ENCODE results near the gene PRRT3.
"Not testable (repeated sequence)": the region's sequence is repeated elsewhere in the genome, so short reads cannot be mapped to it uniquely, and the experiment has no call there.

Gene PRRT3

DNA sequence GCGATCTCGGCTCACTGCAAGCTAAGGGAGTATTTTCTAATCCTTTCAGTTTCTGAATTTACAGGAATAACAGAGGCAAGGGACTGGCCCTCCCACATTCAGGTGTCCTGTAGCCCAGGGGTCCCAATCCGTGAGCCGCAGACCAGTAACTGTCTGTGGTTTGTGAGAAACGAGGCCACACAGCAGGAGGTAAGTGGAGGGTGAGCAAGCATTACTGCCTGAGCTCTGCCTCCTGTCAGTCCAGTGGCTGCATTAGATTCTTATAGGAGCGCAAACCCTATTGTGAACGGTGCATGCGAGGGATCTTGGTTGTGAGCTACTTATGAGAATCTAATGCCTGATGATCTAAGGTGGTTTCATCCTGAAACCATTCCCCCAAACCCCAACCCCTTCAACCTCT lies 40.3 kb downstream of the PRRT3 start:
- ATAC-seq (replicated peaks; ENCODE audit: extremely low read depth, poor library complexity, severe bottlenecking), result no peak
- no peak overlapping the region for H3K4me3 Mint-ChIP-seq
- peaks cover 6% of the 10 kb centered on the region for H3K4me1 Mint-ChIP-seq
- H3K36me3 Mint-ChIP-seq (ENCODE audit: insufficient read depth), result peaks cover 1% of the 10 kb centered on the region
- DNase-seq (ENCODE audit: low spot score in 2 of 2), result no peak
- H3K27ac Mint-ChIP-seq (ENCODE audit: low read depth), result peak overlapping the region; percentile 19
- peaks cover 9% of the 10 kb centered on the region for H3K27me3 Mint-ChIP-seq
- no peaks in the 10 kb centered on the region for H3K9me3 Mint-ChIP-seq

DNA sequence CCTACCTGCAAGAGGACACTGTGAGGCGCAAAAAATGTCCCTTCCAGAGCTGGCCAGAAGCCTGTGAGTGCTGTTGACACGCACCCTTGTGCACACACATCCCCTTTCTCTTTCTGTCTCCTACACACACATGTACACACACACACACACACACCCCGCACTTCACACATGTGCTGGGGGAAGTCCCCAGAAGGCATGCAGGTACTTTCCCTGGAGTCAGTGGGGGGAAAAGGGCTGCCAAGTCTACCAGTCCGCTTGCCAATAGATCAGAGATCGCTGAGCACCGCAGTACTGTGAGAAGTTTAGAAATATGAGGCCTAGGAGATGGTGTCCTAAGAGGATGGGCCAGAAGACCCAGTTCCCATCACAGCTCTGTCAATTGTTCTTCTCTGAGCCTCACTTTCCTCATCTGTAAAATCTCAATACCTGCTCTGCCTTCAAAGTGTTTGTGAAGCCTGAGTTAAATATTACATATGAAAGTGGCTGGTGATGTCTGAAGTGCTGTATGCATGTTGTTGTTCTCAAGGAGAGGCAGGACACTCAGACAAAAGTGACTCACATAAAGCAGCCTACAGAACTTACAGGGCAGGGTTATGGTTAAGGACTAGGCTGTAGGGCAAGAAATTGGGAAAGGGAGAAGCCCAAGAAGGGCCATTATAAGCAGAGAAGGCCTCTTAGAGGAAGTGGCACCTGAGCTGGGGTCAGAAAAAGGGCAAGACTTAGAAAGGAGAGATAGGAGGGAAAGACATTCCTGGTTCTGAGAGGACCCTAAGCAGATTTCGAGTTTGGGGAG lies 42.8 kb downstream of the PRRT3 start:
- DNase-seq (ENCODE audit: low spot score in 2 of 2) (no peak), ATAC-seq (replicated peaks; ENCODE audit: extremely low read depth, poor library complexity, severe bottlenecking) (no peak)
- Mint-ChIP-seq H3K4me3 (no peak overlapping the region), H3K27me3 (peaks cover 9% of the 10 kb centered on the region), H3K9me3 (no peaks in the 10 kb centered on the region), H3K36me3 (ENCODE audit: insufficient read depth) (peaks cover 2% of the 10 kb centered on the region), H3K4me1 (peaks cover 6% of the 10 kb centered on the region), H3K27ac (ENCODE audit: low read depth) (peak overlapping the region; percentile 53)

DNA sequence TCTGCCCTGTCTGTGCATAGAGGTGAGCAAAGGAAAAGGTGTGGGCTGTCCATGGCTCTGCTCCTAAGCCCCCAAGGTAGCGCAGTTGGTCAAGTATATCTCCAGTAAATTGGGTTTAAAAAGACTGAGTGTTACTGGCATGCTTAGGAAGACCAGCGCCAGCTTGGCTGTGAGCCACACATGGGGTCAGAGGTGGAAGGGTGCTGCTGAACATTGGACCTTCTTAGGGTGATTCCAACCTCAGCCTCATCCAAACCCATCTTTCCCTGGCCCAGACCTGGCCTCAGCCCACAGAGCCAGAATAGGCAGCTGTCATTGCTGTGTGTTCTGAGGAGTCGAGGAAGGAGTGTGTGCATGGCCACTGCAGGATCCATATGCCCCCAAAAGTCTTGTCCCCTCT lies 43.9 kb downstream of the PRRT3 start:
- peaks cover 9% of the 10 kb centered on the region for H3K4me1 Mint-ChIP-seq
- H3K4me3 Mint-ChIP-seq, result no peak overlapping the region
- peaks cover 9% of the 10 kb centered on the region for H3K27me3 Mint-ChIP-seq
- DNase-seq (ENCODE audit: low spot score in 2 of 2) (no peak), ATAC-seq (replicated peaks; ENCODE audit: extremely low read depth, poor library complexity, severe bottlenecking) (no peak)
- no peak overlapping the region for H3K27ac Mint-ChIP-seq (ENCODE audit: low read depth)
- H3K36me3 Mint-ChIP-seq (ENCODE audit: insufficient read depth), result peaks cover 2% of the 10 kb centered on the region
- no peaks in the 10 kb centered on the region for H3K9me3 Mint-ChIP-seq

DNA sequence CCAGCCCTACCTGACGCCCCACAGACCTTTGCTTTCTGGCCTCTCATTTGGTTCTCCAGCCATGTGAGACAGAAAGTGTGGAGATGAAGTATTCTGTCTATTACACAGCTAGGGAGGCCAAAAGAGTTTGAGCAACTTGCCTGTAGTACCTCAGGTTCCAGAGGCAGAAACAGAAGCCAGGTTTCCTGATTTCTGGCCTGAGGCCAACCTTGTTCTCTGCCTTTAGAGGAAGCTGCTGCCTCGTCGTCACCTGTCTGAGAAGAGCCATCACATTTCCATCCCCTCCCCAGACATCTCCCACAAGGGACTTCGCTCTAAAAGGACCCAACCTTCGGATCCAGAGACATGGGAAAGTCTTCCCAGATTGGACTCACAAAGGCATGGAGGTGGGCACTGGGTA lies 45.7 kb downstream of the PRRT3 start:
- no peak for ATAC-seq (replicated peaks; ENCODE audit: extremely low read depth, poor library complexity, severe bottlenecking)
- no peak for DNase-seq (ENCODE audit: low spot score in 2 of 2)
- Mint-ChIP-seq H3K9me3 (no peaks in the 10 kb centered on the region), H3K27ac (ENCODE audit: low read depth) (no peak overlapping the region), H3K27me3 (no peaks in the 10 kb centered on the region), H3K4me3 (no peak overlapping the region), H3K4me1 (peaks cover 17% of the 10 kb centered on the region), H3K36me3 (ENCODE audit: insufficient read depth) (peaks cover 2% of the 10 kb centered on the region)

DNA sequence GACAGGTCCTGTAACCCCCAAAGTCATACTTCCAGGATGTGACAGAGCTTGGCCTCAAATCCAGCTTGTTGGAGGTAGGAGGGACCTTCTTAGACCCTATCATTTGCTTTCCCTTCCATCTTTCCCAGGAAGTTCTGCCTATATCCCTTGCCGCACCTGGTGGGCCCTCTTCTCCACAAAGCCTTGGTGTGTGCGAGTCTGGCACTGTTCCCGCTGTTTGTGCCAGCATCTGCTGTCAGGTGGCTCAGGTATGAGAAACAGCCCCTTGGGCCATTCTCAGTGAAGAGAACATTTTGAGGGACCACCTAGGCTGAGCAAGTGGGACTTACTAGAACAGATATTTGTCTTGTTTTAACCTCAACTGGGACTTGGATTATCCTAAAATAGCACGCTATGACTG lies 48.3 kb downstream of the PRRT3 start:
- no peak overlapping the region for H3K27ac Mint-ChIP-seq (ENCODE audit: low read depth)
- H3K9me3 Mint-ChIP-seq, result no peaks in the 10 kb centered on the region

DNA sequence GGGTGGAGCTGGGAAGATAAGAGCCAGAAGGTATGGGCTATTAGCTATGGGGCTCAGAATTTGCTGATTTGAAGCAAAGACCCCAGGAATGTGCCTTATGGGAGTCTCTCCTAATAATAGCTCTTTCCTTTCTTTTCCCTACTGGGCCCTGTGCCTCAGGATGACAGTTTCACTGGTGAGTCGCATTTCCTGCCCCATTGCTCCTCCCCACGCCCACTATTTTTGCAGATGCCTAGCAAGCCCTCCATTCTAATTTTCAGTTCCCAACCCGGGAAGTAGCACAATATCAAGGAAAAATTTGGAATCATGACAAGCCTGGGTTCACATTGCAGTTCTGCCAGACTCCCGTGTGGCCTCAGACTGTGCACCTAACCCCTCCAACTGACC lies 49.0 kb downstream of the PRRT3 start:
- Mint-ChIP-seq H3K36me3 (ENCODE audit: insufficient read depth) (peaks cover 2% of the 10 kb centered on the region), H3K4me3 (no peak overlapping the region), H3K27me3 (no peaks in the 10 kb centered on the region), H3K27ac (ENCODE audit: low read depth) (no peak overlapping the region), H3K4me1 (peaks cover 22% of the 10 kb centered on the region), H3K9me3 (no peaks in the 10 kb centered on the region)
- ATAC-seq (replicated peaks; ENCODE audit: extremely low read depth, poor library complexity, severe bottlenecking), result no peak
- DNase-seq (ENCODE audit: low spot score in 2 of 2), result no peak

More for the DNA sequence above, 48.3 kb downstream of the PRRT3 start:
- DNase-seq (ENCODE audit: low spot score in 2 of 2), result no peak
- Mint-ChIP-seq H3K4me1 (peaks cover 17% of the 10 kb centered on the region), H3K4me3 (no peak overlapping the region), H3K36me3 (ENCODE audit: insufficient read depth) (peaks cover 2% of the 10 kb centered on the region), H3K27me3 (no peaks in the 10 kb centered on the region)
- no peak for ATAC-seq (replicated peaks; ENCODE audit: extremely low read depth, poor library complexity, severe bottlenecking)

DNA sequence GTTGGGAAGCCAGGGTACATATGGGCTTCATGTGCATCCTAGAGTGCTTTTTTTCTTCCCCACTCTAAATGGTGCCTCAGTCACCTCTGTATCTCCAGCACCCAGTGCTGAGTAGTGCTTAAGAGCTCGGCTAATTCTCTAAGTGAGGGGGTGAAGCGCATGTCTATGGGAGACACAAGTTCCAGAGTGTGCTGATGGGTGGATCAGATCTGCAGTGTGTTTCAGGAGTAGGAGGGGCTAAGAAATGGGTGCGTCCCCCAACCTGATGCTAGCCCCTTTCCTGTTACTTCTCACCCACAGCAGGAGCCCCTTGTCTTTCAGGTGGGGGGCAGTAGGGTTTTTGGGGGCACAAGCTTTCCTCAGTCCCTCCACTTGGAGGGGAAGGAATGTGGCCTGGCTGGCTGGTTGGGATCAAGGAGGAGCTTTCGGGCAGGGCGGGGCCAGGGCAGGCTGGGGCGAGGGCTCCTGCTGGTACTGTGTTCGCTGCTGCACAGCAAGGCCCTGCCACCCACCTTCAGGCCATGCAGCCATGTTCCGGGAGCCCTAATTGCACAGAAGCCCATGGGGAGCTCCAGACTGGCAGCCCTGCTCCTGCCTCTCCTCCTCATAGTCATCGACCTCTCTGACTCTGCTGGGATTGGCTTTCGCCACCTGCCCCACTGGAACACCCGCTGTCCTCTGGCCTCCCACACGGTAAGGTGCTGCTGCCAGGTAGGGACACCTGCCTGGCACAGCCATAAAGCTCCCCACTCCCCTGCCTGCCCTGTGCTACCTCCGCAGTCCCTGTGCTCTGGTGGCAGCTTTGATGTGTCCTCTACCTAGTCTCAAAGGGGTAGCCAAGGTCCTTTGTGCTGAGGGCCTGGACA lies 49.6 kb downstream of the PRRT3 start, which contains the start of gene IL17RE:
IL17RE (plus strand) TSS at position 477 of the 866 bp plus-strand sequence; CDS start at position 562, 85 bp downstream.
- H3K27me3 Mint-ChIP-seq, result no peaks in the 10 kb centered on the region
- no peak for ATAC-seq (replicated peaks; ENCODE audit: extremely low read depth, poor library complexity, severe bottlenecking)
- peak within 1 kb of the TSS; percentile 7 for H3K4me3 Mint-ChIP-seq
- H3K4me1 Mint-ChIP-seq, result peaks cover 27% of the 10 kb centered on the region
- no peaks in the 10 kb centered on the region for H3K9me3 Mint-ChIP-seq
- peaks cover 2% of the 10 kb centered on the region for H3K36me3 Mint-ChIP-seq (ENCODE audit: insufficient read depth)
- DNase-seq (ENCODE audit: low spot score in 2 of 2), result no peak
- H3K27ac Mint-ChIP-seq (ENCODE audit: low read depth), result no peak within 1 kb of the TSS

DNA sequence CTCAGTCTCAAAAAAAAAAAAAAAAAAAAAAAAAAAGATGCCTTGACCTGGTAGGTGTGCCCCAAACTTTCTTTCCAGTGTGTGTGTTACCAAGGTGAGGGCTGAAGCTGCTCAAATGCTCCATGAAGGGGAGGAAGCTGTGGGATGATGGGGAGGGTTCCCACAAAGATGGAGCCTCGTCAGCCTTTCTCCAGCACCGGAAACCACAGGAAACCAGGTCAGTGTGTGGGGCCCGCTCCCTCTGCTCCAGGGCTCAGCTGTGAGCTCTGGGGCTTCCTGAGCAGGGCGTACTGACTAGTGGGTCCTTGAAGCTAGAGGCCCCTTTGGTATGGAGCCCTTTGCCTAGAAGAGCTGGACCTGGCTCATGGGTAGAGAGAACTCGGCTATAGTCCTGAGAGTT lies 50.2 kb downstream of the PRRT3 start:
- H3K4me1 Mint-ChIP-seq, result peaks cover 27% of the 10 kb centered on the region
- H3K36me3 Mint-ChIP-seq (ENCODE audit: insufficient read depth), result peaks cover 2% of the 10 kb centered on the region
- no peak overlapping the region for H3K27ac Mint-ChIP-seq (ENCODE audit: low read depth)
- DNase-seq (ENCODE audit: low spot score in 2 of 2) (no peak), ATAC-seq (replicated peaks; ENCODE audit: extremely low read depth, poor library complexity, severe bottlenecking) (peak; percentile 36)
- no peaks in the 10 kb centered on the region for H3K27me3 Mint-ChIP-seq
- no peaks in the 10 kb centered on the region for H3K9me3 Mint-ChIP-seq
- peak overlapping the region; percentile 7 for H3K4me3 Mint-ChIP-seq

DNA sequence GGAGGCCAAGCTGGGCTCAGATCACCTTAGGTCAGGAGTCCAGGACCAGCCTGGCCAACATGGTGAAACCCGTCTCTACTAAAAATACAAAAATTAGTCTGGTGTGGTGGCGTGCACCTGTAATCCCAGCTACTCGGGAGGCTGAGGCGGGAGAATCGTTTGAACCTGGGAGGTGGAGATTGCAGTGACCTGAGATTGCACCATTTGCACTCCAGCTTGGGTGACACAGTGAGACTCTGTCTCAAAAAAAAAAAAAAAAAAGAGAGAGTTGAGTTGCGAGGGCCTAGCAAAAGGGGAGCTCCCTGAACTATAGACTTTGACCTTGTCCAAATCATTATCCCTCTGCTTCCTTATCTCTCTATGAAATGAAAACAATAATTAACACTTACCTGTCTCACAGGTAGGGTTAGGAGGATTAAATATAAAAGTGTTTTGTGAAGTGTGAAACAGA lies 51.2 kb downstream of the PRRT3 start:
- H3K4me3 Mint-ChIP-seq; DNase-seq (ENCODE audit: low spot score in 2 of 2); H3K27ac Mint-ChIP-seq (ENCODE audit: low read depth); H3K27me3 Mint-ChIP-seq; ATAC-seq (replicated peaks; ENCODE audit: extremely low read depth, poor library complexity, severe bottlenecking); H3K9me3 Mint-ChIP-seq; H3K36me3 Mint-ChIP-seq (ENCODE audit: insufficient read depth): not testable (repeated sequence)
- peaks cover 28% of the 10 kb centered on the region for H3K4me1 Mint-ChIP-seq

DNA sequence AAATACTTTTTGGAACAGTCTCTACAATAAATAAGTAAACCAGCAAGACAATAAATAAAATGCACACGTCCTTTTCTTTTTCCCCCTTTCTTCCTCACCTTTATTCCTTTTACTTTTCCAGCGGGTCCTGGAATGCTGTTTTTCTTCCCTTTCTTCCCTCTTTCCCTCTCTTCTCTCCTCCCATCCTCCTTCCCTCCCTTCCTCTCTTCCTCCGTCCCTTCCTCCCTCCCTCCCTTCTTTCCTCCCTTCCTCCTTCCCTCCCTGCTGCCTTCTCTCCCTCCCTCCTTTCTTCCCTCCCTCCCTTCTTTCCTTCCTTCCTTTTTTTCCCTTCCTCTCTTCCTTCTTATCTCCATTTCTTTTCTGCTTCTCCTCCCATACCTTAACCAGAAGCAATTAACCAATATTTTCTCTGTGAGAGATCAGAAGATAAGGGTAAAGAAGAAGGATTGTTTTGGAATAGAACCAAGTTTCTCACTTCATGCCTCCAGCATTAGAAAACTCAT lies 52.9 kb downstream of the PRRT3 start:
- Mint-ChIP-seq H3K4me3 (no peak overlapping the region), H3K27me3 (no peaks in the 10 kb centered on the region), H3K4me1 (peaks cover 39% of the 10 kb centered on the region), H3K9me3 (no peaks in the 10 kb centered on the region), H3K36me3 (ENCODE audit: insufficient read depth) (peaks cover 3% of the 10 kb centered on the region), H3K27ac (ENCODE audit: low read depth) (no peak overlapping the region)
- no peak for ATAC-seq (replicated peaks; ENCODE audit: extremely low read depth, poor library complexity, severe bottlenecking)
- no peak for DNase-seq (ENCODE audit: low spot score in 2 of 2)

DNA sequence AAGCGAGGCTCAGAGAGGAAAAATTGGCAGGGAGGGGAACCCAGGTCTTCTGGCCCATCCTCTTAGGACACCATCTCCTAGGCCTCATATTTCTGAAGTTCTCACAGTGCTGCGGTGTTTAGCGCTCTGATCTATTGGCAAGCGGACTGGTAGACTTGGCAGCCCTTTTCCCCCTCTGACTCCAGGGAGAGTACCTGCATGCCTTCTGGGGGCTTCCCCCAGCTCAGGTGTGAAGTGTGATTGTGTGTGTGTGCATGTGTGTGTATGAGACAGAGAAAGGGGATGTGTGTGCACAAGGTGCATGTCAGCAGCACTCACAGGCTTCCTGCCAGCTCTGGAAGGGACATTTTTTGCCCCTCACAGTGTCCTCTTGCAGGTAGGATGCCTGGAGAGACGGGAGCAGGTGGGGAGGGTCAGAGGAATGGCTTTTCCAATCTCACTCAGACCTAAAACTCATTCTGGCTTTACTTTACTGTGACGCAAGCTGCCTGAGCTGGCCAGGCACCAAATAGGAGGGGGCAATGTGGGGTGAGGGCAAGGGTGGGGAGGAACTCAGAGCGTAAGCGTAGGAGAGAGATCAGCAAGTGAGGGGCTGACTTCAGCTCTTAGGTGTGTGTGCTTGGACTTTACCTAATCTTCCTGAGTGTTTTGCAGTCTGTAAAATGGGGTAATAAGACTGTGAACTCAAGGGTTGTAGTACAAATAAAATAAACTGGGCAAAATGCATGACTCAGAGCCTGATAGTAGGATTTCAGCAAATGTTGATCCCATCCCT lies 53.6 kb downstream of the PRRT3 start:
- DNase-seq (ENCODE audit: low spot score in 2 of 2) (no peak), ATAC-seq (replicated peaks; ENCODE audit: extremely low read depth, poor library complexity, severe bottlenecking) (no peak)
- H3K27me3 Mint-ChIP-seq, result no peaks in the 10 kb centered on the region
- H3K9me3 Mint-ChIP-seq, result no peaks in the 10 kb centered on the region
- H3K4me1 Mint-ChIP-seq, result peaks cover 44% of the 10 kb centered on the region
- no peak overlapping the region for H3K4me3 Mint-ChIP-seq
- peak overlapping the region; percentile 66 for H3K27ac Mint-ChIP-seq (ENCODE audit: low read depth)
- peaks cover 3% of the 10 kb centered on the region for H3K36me3 Mint-ChIP-seq (ENCODE audit: insufficient read depth)
